KMS-11 (cell line): Measurements from ENCODE around the gene NTM.

Source experiments
- H2AFZ ChIP-seq: fragments of 200-600 bp; sonication (generic); 2 replicates; pipeline ENCODE4 v1.6.1; 2016; ENCODE audit warnings: antibody characterized with exemption, mixed run types, low read depth
- H3K27ac ChIP-seq: fragments of 200-600 bp; sonication (generic); 2 replicates; pipeline ENCODE4 v1.6.1; 2016; ENCODE audit warnings: mild to moderate bottlenecking, mixed run types
- H3K27me3 ChIP-seq: fragments of 200-600 bp; sonication (generic); 2 replicates; pipeline ENCODE4 v1.6.1; 2017; ENCODE audit warnings: mild to moderate bottlenecking, low read depth, mixed run types, moderate library complexity; ENCODE audit not compliant: insufficient read depth
- H3K36me3 ChIP-seq: fragments of 200-600 bp; sonication (generic); 2 replicates; pipeline ENCODE4 v1.6.1; 2017; ENCODE audit warnings: mild to moderate bottlenecking, mixed run types; ENCODE audit not compliant: insufficient read depth
- H3K4me1 ChIP-seq: fragments of 200-600 bp; sonication (generic); 2 replicates; pipeline ENCODE4 v1.6.1; 2016; ENCODE audit warnings: mild to moderate bottlenecking, low read depth, mixed run types; ENCODE audit not compliant: poor library complexity, severe bottlenecking
- H3K4me2 ChIP-seq: fragments of 200-600 bp; sonication (generic); 2 replicates; pipeline ENCODE4 v1.7.0; 2016; ENCODE audit warnings: mild to moderate bottlenecking, mixed run types
- H3K4me3 ChIP-seq: fragments of 200-600 bp; sonication (generic); IDR thresholded peaks from 2 replicates; pipeline ENCODE4 v1.6.1; 2017; ENCODE audit warnings: low read depth, low read length, mixed read lengths; ENCODE audit not compliant: insufficient read depth
- H3K79me2 ChIP-seq: fragments of 200-600 bp; sonication (generic); 2 replicates; pipeline ENCODE4 v1.6.1; 2016; ENCODE audit warnings: low read depth, mixed run types; ENCODE audit not compliant: insufficient read depth
- H3K9ac ChIP-seq: fragments of 200-600 bp; sonication (generic); 2 replicates; pipeline ENCODE4 v1.6.1; 2016; ENCODE audit warnings: mild to moderate bottlenecking, mixed run types
- H4K20me1 ChIP-seq: fragments of 200-600 bp; sonication (generic); 2 replicates; pipeline ENCODE4 v1.6.1; 2016; ENCODE audit warnings: mild to moderate bottlenecking, mixed run types; ENCODE audit not compliant: insufficient read depth
- TF ChIP-seq, protein P1 (sequence below): fragments of 200-600 bp; sonication (generic); conservative IDR thresholded peaks from 2 replicates; pipeline ENCODE4 v1.6.1; 2017; ENCODE audit warnings: low read depth, mild to moderate bottlenecking, antibody characterized with exemption, low read length, moderate library complexity, mixed read lengths

The NTM gene

DNA sequence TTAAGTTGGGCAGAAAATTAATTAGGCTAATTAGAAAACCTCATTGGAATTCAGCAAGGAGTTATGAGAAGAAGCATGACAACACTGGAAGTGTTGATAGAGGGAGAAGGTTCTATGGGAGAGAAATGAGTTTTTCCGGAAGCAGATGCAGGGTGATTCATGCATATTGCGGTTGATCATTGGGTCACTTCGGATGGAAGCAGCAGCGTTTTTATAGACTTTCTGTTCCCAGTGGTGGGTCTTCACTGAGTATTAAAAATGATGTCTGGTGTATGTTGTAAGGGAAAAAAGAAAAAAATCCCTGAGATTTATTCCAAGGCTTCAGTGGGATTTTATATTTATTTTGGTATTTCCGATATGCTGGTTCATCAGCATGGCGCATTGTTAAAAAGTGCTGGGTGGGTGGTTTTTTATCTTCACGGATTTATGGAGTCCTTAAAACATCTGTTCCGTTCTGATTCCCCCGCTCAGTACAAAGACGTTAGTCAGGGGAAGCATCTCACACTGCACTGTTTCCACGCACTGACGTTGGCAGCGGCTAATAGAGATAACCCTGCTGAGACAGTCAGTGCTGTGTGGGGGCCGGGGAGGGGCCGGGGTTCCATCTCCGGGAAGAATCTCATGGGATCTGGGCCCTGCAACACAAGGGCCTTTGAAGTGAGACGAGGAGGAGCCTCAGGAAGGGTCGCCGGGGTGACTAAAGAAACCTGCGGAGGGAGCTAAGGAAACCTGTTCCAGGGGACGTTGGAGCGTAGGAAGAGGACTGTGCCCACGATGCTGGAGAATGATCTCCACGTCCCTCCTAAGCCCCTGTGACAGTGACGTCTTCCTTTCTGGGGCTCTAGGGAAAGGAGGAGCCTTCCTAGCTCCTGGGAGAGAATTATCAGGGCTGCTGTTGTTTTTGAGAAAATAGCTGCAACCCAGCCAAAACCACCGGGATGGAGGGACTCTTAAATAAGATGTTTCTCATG, 390.0 kb downstream of the NTM start:
- no peak overlapping the region for H3K4me3 ChIP-seq
- no peak overlapping the region for H2AFZ ChIP-seq
- no peaks in the 10 kb centered on the region for H4K20me1 ChIP-seq
- no peak overlapping the region for H3K9ac ChIP-seq
- H3K4me1 ChIP-seq: no peaks in the 10 kb centered on the region
- no peaks in the 10 kb centered on the region for H3K36me3 ChIP-seq
- no peaks in the 10 kb centered on the region for H3K27me3 ChIP-seq
- H3K79me2 ChIP-seq: no peaks in the 10 kb centered on the region
- TF ChIP-seq, protein P1, sequence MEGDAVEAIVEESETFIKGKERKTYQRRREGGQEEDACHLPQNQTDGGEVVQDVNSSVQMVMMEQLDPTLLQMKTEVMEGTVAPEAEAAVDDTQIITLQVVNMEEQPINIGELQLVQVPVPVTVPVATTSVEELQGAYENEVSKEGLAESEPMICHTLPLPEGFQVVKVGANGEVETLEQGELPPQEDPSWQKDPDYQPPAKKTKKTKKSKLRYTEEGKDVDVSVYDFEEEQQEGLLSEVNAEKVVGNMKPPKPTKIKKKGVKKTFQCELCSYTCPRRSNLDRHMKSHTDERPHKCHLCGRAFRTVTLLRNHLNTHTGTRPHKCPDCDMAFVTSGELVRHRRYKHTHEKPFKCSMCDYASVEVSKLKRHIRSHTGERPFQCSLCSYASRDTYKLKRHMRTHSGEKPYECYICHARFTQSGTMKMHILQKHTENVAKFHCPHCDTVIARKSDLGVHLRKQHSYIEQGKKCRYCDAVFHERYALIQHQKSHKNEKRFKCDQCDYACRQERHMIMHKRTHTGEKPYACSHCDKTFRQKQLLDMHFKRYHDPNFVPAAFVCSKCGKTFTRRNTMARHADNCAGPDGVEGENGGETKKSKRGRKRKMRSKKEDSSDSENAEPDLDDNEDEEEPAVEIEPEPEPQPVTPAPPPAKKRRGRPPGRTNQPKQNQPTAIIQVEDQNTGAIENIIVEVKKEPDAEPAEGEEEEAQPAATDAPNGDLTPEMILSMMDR: no peak
- no peak overlapping the region for H3K27ac ChIP-seq
- no peak overlapping the region for H3K4me2 ChIP-seq

DNA sequence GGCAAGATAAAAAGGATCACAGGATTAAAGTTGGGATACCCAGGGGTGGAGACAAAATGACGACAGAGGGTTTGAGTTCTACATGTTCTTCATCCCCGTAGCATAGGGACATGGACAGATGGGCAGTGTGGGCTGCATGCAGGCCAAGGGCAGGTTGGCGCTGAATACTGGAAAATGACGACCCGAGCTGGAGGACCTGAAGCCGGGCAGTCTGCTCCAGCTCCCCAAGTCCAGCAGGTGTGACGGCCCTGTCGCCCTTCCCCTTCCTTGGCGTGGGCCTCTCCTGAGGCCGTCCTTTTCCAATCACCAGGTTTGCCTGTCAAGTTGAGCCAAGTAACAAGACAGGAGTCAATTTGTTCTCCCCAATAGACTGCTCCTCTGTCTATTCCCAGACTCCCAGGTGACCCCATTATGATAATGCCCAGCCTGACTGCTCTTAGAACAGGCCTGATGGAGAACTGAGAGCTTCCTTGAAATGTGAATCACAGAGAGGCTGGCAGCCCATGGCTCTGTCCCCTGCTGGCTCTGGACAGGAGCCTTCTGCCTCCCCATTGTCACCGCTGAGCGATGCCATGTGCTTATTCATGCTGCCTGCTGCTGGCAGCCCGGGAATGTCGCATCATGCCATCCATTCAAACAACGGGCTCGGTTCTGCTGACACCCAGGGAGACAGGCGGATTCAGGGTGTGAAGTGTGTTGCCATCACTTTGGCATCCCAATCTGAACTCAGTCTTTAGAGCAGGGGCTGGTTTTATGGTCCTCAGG, 392.1 kb downstream of the NTM start:
- no peak overlapping the region for H3K4me2 ChIP-seq
- no peak overlapping the region for H3K4me3 ChIP-seq

DNA sequence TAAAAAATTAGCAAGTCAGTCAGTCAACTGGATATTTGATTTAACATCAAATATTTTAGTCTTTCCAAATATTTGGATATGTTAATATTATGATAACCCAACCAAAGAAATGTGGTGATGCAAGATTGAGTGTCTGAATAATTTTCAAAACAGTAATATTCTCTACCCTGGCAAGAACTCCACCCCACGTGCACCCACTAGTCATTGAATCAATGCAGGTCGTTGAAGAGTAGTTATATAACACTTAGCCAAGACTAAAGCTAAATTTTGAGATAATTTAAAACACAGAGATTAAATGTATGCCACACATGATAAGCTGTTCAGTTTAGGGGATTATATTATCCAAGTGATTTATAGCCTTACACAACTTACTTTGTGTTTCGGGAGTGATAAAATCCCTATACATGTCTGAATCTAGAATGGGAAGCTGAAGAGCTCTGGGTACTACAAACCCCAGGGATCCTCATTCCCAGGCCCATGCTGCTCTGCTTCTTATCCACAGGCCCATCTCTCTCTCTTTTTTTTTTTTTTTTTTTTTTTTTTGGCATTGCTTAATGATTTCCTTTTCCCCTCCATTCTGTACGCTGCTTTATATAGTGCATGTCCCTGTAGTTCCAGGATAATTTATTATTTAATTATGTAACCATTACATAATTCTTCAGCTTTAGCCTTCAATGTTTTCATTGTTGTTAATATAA, 392.9 kb downstream of the NTM start:
- Histone ChIP-seq H4K20me1 (no peaks in the 10 kb centered on the region), H3K4me3 (no peak overlapping the region), H3K27me3 (no peaks in the 10 kb centered on the region), H3K4me2 (no peak overlapping the region), H3K4me1 (no peaks in the 10 kb centered on the region), H3K27ac (no peak overlapping the region), H3K79me2 (no peaks in the 10 kb centered on the region), H2AFZ (no peak overlapping the region), H3K9ac (no peak overlapping the region), H3K36me3 (no peaks in the 10 kb centered on the region)
- TF ChIP-seq, protein P1: no peak

More for the DNA sequence above, 392.1 kb downstream of the NTM start:
- no peaks in the 10 kb centered on the region for H3K36me3 ChIP-seq
- no peaks in the 10 kb centered on the region for H3K27me3 ChIP-seq
- H3K79me2 ChIP-seq: no peaks in the 10 kb centered on the region
- no peak overlapping the region for H3K9ac ChIP-seq
- H3K4me1 ChIP-seq: no peaks in the 10 kb centered on the region
- H4K20me1 ChIP-seq: no peaks in the 10 kb centered on the region
- H2AFZ ChIP-seq: no peak overlapping the region
- no peak overlapping the region for H3K27ac ChIP-seq
- TF ChIP-seq, protein P1: no peak

DNA sequence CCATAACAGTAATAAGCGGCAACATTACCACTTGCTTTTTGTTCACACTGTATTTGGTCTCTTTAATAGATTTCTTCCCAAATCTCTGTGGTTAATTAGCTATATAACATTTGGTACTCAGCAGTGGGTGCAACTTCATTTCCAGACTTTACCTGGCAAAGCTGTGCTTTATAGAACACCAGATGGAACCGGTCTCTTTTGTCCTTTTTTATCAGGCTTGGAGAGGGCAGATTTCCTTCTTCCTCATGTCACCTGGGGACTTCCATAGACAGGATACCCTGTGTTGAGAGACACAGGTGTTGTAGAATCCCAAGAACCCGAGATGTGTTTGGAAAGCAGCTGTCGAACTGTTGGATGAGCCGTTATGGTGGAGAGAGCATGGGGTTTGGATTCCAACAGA, 393.7 kb downstream of the NTM start:
- Histone ChIP-seq H3K27ac (no peak overlapping the region), H3K36me3 (no peaks in the 10 kb centered on the region), H3K4me2 (no peak overlapping the region), H4K20me1 (no peaks in the 10 kb centered on the region), H3K4me3 (no peak overlapping the region), H3K4me1 (no peaks in the 10 kb centered on the region), H3K27me3 (no peaks in the 10 kb centered on the region), H3K9ac (no peak overlapping the region), H2AFZ (no peak overlapping the region), H3K79me2 (no peaks in the 10 kb centered on the region)
- TF ChIP-seq, protein P1: no peak
